K562 (cell line): ENCODE measurements around the gene IRX6. TPM values are rescaled to one million over a fixed set of nuclear protein-coding genes. Genes with fewer than 3 reads are reported as not detected.

Experiments
- ATAC-seq: fragments of 200-7000 bp; cut with Tn5 transposase; 3 replicates; pipeline ENCODE4 v1.9.1; 2020; ENCODE audit warnings: moderate library complexity
- BruUV-seq: library from RNA; stranded (reverse); fragments of 400-500 nt; replicated peaks from 2 replicates; lab custom pipeline; 2021; lab: Mats Ljungman, UMichigan
- CTCF ChIA-PET: fragments of 300-600 bp; formaldehyde crosslinking; extraction: SDS; loops from one replicate; lab custom pipeline; 2021; ENCODE audit warnings: low intra/inter-chr PET ratio; lab: Yijun Ruan, JAX
- POLR2A ChIA-PET: fragments of 300-600, 350-650 bp; sonication (Branson Sonifier 250); formaldehyde crosslinking; extraction: SDS; loops from one replicate; lab custom pipeline; 2021; ENCODE audit warnings: antibody characterized with exemption, inconsistent platforms; lab: Yijun Ruan, JAX
- DNase-seq, 4 experiments: peaks; one replicate each; pipeline versions ENCODE4 v3.0.0 to v3.0.0-alpha.2; 2011 to 2018; ENCODE audit warnings: low spot score in 3 of 4, mixed read lengths in 3 of 4; ENCODE audit errors: extremely low read depth in 1 of 4
- FAIRE-seq: peaks from 2 replicates; lab custom pipeline; 2011; peaks lifted over from hg19 to GRCh38; lab: Jason Lieb, UNC
- H2AFZ ChIP-seq: 2 replicates; pipeline ENCODE4 v1.6.0; 2011; ENCODE audit warnings: low read depth, low read length, control low read depth, inconsistent platforms
- H3K27ac ChIP-seq: fragments of 200-600 bp; 3 replicates; pipeline ENCODE4 v1.8.0; 2011; ENCODE audit warnings: low read depth, mild to moderate bottlenecking, control low read depth, inconsistent platforms, low read length, moderate library complexity, mixed read lengths; ENCODE audit errors: extremely low read depth
- H3K27me3 ChIP-seq, 2 experiments: fragments of 300-600 bp in 1 of 2; 2 replicates in 1 of 2; 3 replicates in 1 of 2; pipeline versions ENCODE4 v1.6.0 to v1.8.0; 2011; ENCODE audit warnings: inconsistent platforms in 2 of 2, low read length in 2 of 2, mild to moderate bottlenecking in 1 of 2, mixed read lengths in 1 of 2, moderate library complexity in 1 of 2; ENCODE audit not compliant: control insufficient read depth in 2 of 2, insufficient read depth in 2 of 2
- H3K36me3 ChIP-seq: fragments of 300-600 bp; 3 replicates; pipeline ENCODE4 v1.8.0; 2011; ENCODE audit warnings: mild to moderate bottlenecking, low read length, inconsistent platforms; ENCODE audit not compliant: control insufficient read depth, insufficient read depth
- H3K4me1 ChIP-seq, 2 experiments: fragments of 200-600 bp in 1 of 2; replicated peaks in 1 of 2; 2 replicates in 1 of 2; 3 replicates in 1 of 2; pipeline versions ENCODE4 v1.5.1 to v1.8.0; 2011; ENCODE audit warnings: inconsistent platforms in 2 of 2, low read length in 2 of 2, mild to moderate bottlenecking in 1 of 2, mixed read lengths in 1 of 2, moderate library complexity in 1 of 2; ENCODE audit not compliant: control insufficient read depth in 2 of 2, insufficient read depth in 2 of 2
- H3K4me2 ChIP-seq: 2 replicates; pipeline ENCODE4 v1.6.1; 2011; ENCODE audit warnings: low read length, control low read depth, inconsistent platforms, mixed read lengths; ENCODE audit not compliant: insufficient read depth
- H3K4me3 ChIP-seq: fragments of 200-600 bp; sonication (generic), shearing (Covaris generic); 2 replicates; pipeline ENCODE4 v1.5.1; 2016; ENCODE audit warnings: control low read depth, inconsistent platforms
- H3K79me2 ChIP-seq: fragments of 200-600 bp; 3 replicates; pipeline ENCODE4 v1.8.0; 2011; ENCODE audit warnings: low read length, inconsistent platforms; ENCODE audit not compliant: control insufficient read depth, insufficient read depth
- H3K9ac ChIP-seq, 2 experiments: 2 replicates each; pipeline versions ENCODE4 v1.6.0 to v1.6.1; 2011; ENCODE audit warnings: low read depth in 2 of 2, low read length in 2 of 2, control low read depth in 1 of 2, inconsistent platforms in 1 of 2, mild to moderate bottlenecking in 1 of 2, mixed read lengths in 1 of 2; ENCODE audit not compliant: insufficient read depth in 1 of 2
- H3K9me1 ChIP-seq: one replicate; pipeline ENCODE4 v1.6.0; 2011; ENCODE audit warnings: inconsistent platforms, mild to moderate bottlenecking, low read length, moderate library complexity; ENCODE audit not compliant: control insufficient read depth, insufficient read depth
- H3K9me3 ChIP-seq: replicated peaks from 2 replicates; pipeline ENCODE4 v1.5.1; 2011; ENCODE audit warnings: low read depth, low read length, inconsistent platforms; ENCODE audit not compliant: control insufficient read depth, insufficient read depth
- H4K20me1 ChIP-seq: replicated peaks from 2 replicates; pipeline ENCODE4 v1.6.1; 2011; ENCODE audit warnings: low read length, inconsistent platforms, mixed read lengths; ENCODE audit not compliant: control insufficient read depth, insufficient read depth
- CAMTA2 ChIP-seq: fragments of 250-450 bp; sonication (Bioruptor Pico); conservative IDR thresholded peaks from 2 replicates; pipeline ENCODE4 v1.5.1; 2022
- CBFB ChIP-seq: sonication (generic); formaldehyde crosslinking; IDR thresholded peaks from 2 replicates; pipeline ENCODE4 v1.4.0; 2020; ENCODE audit warnings: mild to moderate bottlenecking, missing genetic modification reagents
- CEBPB ChIP-seq: fragments of 450-650 bp; IDR thresholded peaks from 2 replicates; pipeline ENCODE4 v1.6.1; 2016; ENCODE audit warnings: missing genetic modification characterization, missing compliant biosample characterization
- HEY1 ChIP-seq: fragments of 250-450 bp; sonication (Bioruptor Pico); IDR thresholded peaks from 2 replicates; pipeline ENCODE4 v1.5.0; 2020; ENCODE audit warnings: mild to moderate bottlenecking, moderate library complexity, borderline replicate concordance
- HMGXB4 ChIP-seq: sonication (generic); formaldehyde crosslinking; IDR thresholded peaks from 2 replicates; pipeline ENCODE4 v1.8.1; 2023; ENCODE audit warnings: mild to moderate bottlenecking, missing genetic modification reagents
- HSF4 ChIP-seq: fragments of 250-450 bp; sonication (Bioruptor Pico); IDR thresholded peaks from 2 replicates; pipeline ENCODE4 v2.1.2; 2022; ENCODE audit warnings: mild to moderate bottlenecking, moderate library complexity, borderline replicate concordance
- POLR2G ChIP-seq: fragments of 200-400 bp; formaldehyde crosslinking; IDR thresholded peaks from 2 replicates; pipeline ENCODE4 v1.6.1; 2017; ENCODE audit warnings: low read depth, mild to moderate bottlenecking, antibody characterized with exemption, low read length, moderate library complexity
- POU5F1 ChIP-seq: fragments of 150-350 bp; IDR thresholded peaks from 2 replicates; pipeline ENCODE4 v1.6.1; 2014; ENCODE audit warnings: borderline replicate concordance, low read length, low read depth, mild to moderate bottlenecking; ENCODE audit not compliant: partially characterized antibody
- PTRF ChIP-seq: fragments of 450-650 bp; IDR thresholded peaks from 2 replicates; pipeline ENCODE4 v1.6.1; 2016; ENCODE audit warnings: mild to moderate bottlenecking, missing genetic modification characterization, missing compliant biosample characterization
- U2AF1 ChIP-seq: fragments of 200-400 bp; formaldehyde crosslinking; optimal IDR thresholded peaks from 2 replicates; pipeline ENCODE3; 2017; ENCODE audit warnings: mild to moderate bottlenecking, low read depth, low read length, moderate library complexity
- ZKSCAN1 ChIP-seq: fragments of 150-350 bp; IDR thresholded peaks from 2 replicates; pipeline ENCODE4 v1.6.1; 2016; ENCODE audit warnings: low read depth, low read length
- ZNF134 ChIP-seq: fragments of 250-450 bp; sonication (Bioruptor Pico); conservative IDR thresholded peaks from 2 replicates; pipeline ENCODE4 v1.4.0; 2020
- ZNF699 ChIP-seq: fragments of 250-450 bp; sonication (Bioruptor Pico); IDR thresholded peaks from 2 replicates; pipeline ENCODE4 v1.8.0; 2021; ENCODE audit warnings: mild to moderate bottlenecking, moderate library complexity; ENCODE audit not compliant: insufficient replicate concordance
- WGBS: fragments of 100-300 bp; shearing (Covaris generic); methylation state at CpG from one replicate; pipeline ENCODE4 v1.1.6; 2016; ENCODE audit warnings: low coverage, mixed read lengths; ENCODE audit not compliant: insufficient coverage; ENCODE audit errors: missing lambda C conversion rate; 5-methylcytosine and 5-hydroxymethylcytosine counted together
- in situ Hi-C: fragments of 300-500 bp; cut with MboI; formaldehyde crosslinking; loops from 4 replicates; pipeline ENCODE4 v1.15.0; 2018; ENCODE audit warnings: inconsistent platforms, mixed read lengths
- intact Hi-C: fragments of 100-400 bp; cut with micrococcal nuclease; formaldehyde crosslinking; loops from 2 replicates; pipeline ENCODE4 v1.14.2; 2022
- polyA plus RNA-seq, 8 experiments: library from polyadenylated mRNA; depleted of rRNA in 4 of 8; stranded (reverse) in 5 of 8; unstranded in 3 of 8; fragments of >200 nt; fragmentation: Nextera tagmentation in 2 of 8; fragmentation: Illumina TruSeq in 1 of 8; extraction: Ambion mirVana in 2 of 8; extraction: Trizol in 1 of 8; gene quantifications; 2 replicates each; pipeline versions ENCODE4 v1.2.1 to v1.2.3, GENCODE V29; 2011 to 2014; ENCODE audit warnings: inconsistent platforms in 1 of 8, missing spikeins in 1 of 8
- total RNA-seq, 7 experiments: library from RNA; depleted of rRNA in 6 of 7; stranded (reverse); fragments of >200 nt in 6 of 7; fragmentation: Illumina TruSeq in 2 of 7; extraction: Trizol in 2 of 7; gene quantifications; 2 replicates each; pipeline versions ENCODE4 v1.2.1 to v1.2.3, GENCODE V29; 2011 to 2021; ENCODE audit warnings: low replicate concordance in 1 of 7
- TF ChIP-seq, protein P1 (sequence below): fragments of 250-450 bp; sonication (Bioruptor Pico); IDR thresholded peaks from 2 replicates; pipeline ENCODE4 v1.8.0; 2021; ENCODE audit warnings: moderate library complexity, mild to moderate bottlenecking, inconsistent platforms
- TF ChIP-seq, protein P2 (sequence below): fragments of 450-650 bp; IDR thresholded peaks from 2 replicates; pipeline ENCODE4 v1.6.1; 2017; ENCODE audit warnings: antibody characterized with exemption

IRX6 gene
- total and polyA plus RNA-seq, 9 of the 15 experiments (the other 6 are each of a cell fraction or from before 2014, with no cell fraction given), result 0.07 to 0.29 (median 0.14) TPM; not detected in 4

DNA sequence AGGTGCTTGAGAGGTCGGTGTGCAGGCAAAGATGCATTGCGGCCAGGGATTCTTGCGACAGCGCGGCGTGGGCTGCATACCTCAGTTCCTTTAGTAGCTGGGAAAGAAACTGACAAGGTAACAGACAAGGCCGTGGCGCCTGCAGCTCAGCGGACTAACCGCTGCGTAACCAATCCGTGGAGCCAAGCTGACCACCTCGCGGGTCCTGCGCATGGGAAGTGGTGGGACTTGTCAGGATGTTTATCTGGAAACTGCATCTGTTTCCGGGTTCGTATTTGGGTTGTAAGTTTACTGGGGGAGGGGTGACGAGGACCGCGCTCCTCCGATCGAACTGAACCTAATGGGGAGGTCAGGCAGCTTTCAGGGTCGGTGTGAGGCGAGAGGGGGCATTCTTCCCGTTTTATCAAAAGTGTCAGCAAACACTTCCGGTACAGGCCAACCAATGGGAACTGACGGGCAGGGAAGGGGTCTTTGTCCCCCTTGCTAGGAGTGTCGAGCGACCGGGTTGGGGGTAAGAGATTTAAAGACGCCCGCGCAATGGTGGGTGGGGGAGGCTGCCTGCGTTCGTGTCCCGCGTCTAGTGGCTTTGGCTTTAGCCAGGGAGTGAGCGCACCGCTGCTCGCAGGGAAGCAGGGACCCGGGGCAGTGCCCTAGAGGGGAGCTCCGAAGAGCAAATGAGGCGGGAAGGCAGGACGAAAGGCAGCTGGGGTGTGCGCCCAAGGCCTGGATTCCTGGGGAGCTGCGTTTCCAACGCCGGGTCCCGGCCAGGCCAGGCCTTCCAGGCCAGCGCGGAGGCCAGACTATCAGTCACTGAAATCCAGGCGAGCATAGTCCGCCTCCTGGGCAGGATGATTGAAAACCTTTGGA lies 7.0 kb downstream of the IRX6 start:
- H3K9me3 ChIP-seq, result no peaks in the 10 kb centered on the region
- no peak for FAIRE-seq
- no peak overlapping the region for H3K4me3 ChIP-seq
- H3K36me3 ChIP-seq, result no peaks in the 10 kb centered on the region
- intact Hi-C loops, result no loop called here
- H3K79me2 ChIP-seq, result no peaks in the 10 kb centered on the region
- no peak overlapping the region for H3K27ac ChIP-seq
- no peak for DNase-seq
- H3K9ac ChIP-seq, result no peak overlapping the region
- H3K4me1 ChIP-seq, result peaks cover 0 to 4% of the 10 kb centered on the region in 2 experiments; a peak in 2 of 5 replicates
- BruUV-seq, result no TSS peak
- TF ChIP-seq, protein P1, sequence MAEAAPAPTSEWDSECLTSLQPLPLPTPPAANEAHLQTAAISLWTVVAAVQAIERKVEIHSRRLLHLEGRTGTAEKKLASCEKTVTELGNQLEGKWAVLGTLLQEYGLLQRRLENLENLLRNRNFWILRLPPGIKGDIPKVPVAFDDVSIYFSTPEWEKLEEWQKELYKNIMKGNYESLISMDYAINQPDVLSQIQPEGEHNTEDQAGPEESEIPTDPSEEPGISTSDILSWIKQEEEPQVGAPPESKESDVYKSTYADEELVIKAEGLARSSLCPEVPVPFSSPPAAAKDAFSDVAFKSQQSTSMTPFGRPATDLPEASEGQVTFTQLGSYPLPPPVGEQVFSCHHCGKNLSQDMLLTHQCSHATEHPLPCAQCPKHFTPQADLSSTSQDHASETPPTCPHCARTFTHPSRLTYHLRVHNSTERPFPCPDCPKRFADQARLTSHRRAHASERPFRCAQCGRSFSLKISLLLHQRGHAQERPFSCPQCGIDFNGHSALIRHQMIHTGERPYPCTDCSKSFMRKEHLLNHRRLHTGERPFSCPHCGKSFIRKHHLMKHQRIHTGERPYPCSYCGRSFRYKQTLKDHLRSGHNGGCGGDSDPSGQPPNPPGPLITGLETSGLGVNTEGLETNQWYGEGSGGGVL (CRISPR knock-in tag), result no peak
- TF ChIP-seq HEY1 (CRISPR knock-in tag) (no peak), PTRF (tag) (no peak), POU5F1 (no peak), CAMTA2 (CRISPR knock-in tag) (no peak), POLR2G (no peak), ZKSCAN1 (no peak), ZNF699 (no peak), U2AF1 (no peak), ZNF134 (CRISPR knock-in tag) (no peak), CEBPB (tag) (no peak), HSF4 (CRISPR knock-in tag) (no peak), CBFB (CRISPR knock-in tag) (no peak), HMGXB4 (CRISPR knock-in tag) (no peak)
- TF ChIP-seq, protein P2, sequence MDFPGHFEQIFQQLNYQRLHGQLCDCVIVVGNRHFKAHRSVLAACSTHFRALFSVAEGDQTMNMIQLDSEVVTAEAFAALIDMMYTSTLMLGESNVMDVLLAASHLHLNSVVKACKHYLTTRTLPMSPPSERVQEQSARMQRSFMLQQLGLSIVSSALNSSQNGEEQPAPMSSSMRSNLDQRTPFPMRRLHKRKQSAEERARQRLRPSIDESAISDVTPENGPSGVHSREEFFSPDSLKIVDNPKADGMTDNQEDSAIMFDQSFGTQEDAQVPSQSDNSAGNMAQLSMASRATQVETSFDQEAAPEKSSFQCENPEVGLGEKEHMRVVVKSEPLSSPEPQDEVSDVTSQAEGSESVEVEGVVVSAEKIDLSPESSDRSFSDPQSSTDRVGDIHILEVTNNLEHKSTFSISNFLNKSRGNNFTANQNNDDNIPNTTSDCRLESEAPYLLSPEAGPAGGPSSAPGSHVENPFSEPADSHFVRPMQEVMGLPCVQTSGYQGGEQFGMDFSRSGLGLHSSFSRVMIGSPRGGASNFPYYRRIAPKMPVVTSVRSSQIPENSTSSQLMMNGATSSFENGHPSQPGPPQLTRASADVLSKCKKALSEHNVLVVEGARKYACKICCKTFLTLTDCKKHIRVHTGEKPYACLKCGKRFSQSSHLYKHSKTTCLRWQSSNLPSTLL, result no peak
- ChIA-PET CTCF (no interaction called here), POLR2A (interaction anchor here (0.5 to 1.2 kb wide), 4 partner anchors 10 to 1415 kb away, joined by 3 to 5 read pairs (median 4); no protein-coding TSS in a partner anchor)
- no peak overlapping the region for H3K4me2 ChIP-seq
- in situ Hi-C loops, result no loop called here
- H4K20me1 ChIP-seq, result no peaks in the 10 kb centered on the region; the same call in 1 of the 2 replicates
- WGBS, result 9% methylated on average over 50 of the region's 53 CpGs
- H3K9me1 ChIP-seq, result no peaks in the 10 kb centered on the region
- peaks cover 12 to 51% of the 10 kb centered on the region in 2 experiments; a peak in 3 of 5 replicates for H3K27me3 ChIP-seq
- no peak for ATAC-seq
- no peak overlapping the region for H2AFZ ChIP-seq
